Measurements from ENCODE around the gene CDAN1.

CDAN1 gene

GRCh38 chr15:42732095-42732827, 4.7 kb downstream of the CDAN1 start:
- no peak for DNase-seq

- DNase-seq = no peak
Observed at GRCh38 chr15:42731461-42731860, 5.5 kb downstream of the CDAN1 start.

GRCh38 chr15:42730536-42730935, 6.4 kb downstream of the CDAN1 start:
- DNase-seq = no peak

- no peak for DNase-seq
Observed at GRCh38 chr15:42730135-42730534, 6.8 kb downstream of the CDAN1 start.

GRCh38 chr15:42729409-42729808, 7.5 kb downstream of the CDAN1 start:
- DNase-seq = no peak

- no peak for DNase-seq
Observed at GRCh38 chr15:42728972-42729371, 8.0 kb downstream of the CDAN1 start.

GRCh38 chr15:42728560-42728959, 8.4 kb downstream of the CDAN1 start:
- DNase-seq = no peak

- DNase-seq = no peak
Observed at GRCh38 chr15:42727750-42728381, 9.1 kb downstream of the CDAN1 start.

GRCh38 chr15:42726114-42726513, 10.8 kb downstream of the CDAN1 start:
- DNase-seq = no peak

- DNase-seq = no peak
Observed at GRCh38 chr15:42725331-42725903, 11.5 kb downstream of the CDAN1 start.

GRCh38 chr15:42724276-42724675, 12.7 kb downstream of the CDAN1 start:
- DNase-seq = no peak

- no peak for DNase-seq
Observed at GRCh38 chr15:42723068-42723467, 13.9 kb downstream of the CDAN1 start.

GRCh38 chr15:42721916-42722315, 15.0 kb downstream of the CDAN1 start:
- DNase-seq = no peak

- DNase-seq = no peak
Observed at GRCh38 chr15:42721016-42721415, 15.9 kb downstream of the CDAN1 start.

- DNase-seq = no peak
Observed at GRCh38 chr15:42720071-42720470, 16.9 kb downstream of the CDAN1 start.

- no peak for DNase-seq
Observed at GRCh38 chr15:42719043-42719442, 17.9 kb downstream of the CDAN1 start.

GRCh38 chr15:42716626-42717025, 20.3 kb downstream of the CDAN1 start:
- no peak for DNase-seq

GRCh38 chr15:42716125-42716524, 20.8 kb downstream of the CDAN1 start:
- no peak for DNase-seq

- DNase-seq = no peak
Observed at GRCh38 chr15:42712584-42712983, 24.3 kb downstream of the CDAN1 start.

- DNase-seq = no peak
Observed at GRCh38 chr15:42711746-42712145, 25.2 kb downstream of the CDAN1 start.

- no peak for DNase-seq
Observed at GRCh38 chr15:42710662-42711061, 26.3 kb downstream of the CDAN1 start.

- no peak for DNase-seq
Observed at GRCh38 chr15:42707873-42708544, 28.9 kb downstream of the CDAN1 start.

GRCh38 chr15:42707068-42707467, 29.9 kb downstream of the CDAN1 start:
- no peak for DNase-seq

- no peak for DNase-seq
Observed at GRCh38 chr15:42705336-42705735, 31.6 kb downstream of the CDAN1 start.

All from eye (tissue), 1 donor.